Heart left ventricle (tissue), 13 donors: ENCODE data around the gene NLRC5.

Experiments
- CTCF ChIP-seq, 12 donors: fragments of 200-600 bp; sonication (generic) in 4 of 12; IDR thresholded peaks; one replicate each; pipeline versions ENCODE4 v1.5.0 to v1.8.0; 2018 to 2022; ENCODE audit warnings: antibody characterized with exemption in 12 of 12, mild to moderate bottlenecking in 5 of 12
- POLR2A ChIP-seq, 2 donors: fragments of 450-650 bp; IDR thresholded peaks; one replicate each; pipeline ENCODE4 v1.6.1; 2017; ENCODE audit warnings: antibody characterized with exemption in 2 of 2, mild to moderate bottlenecking in 2 of 2, moderate library complexity in 2 of 2
- donor health status: ischemic (EF 13 %, LVEDD 7.1; RV severe dilation, severe dysfunction).
- donor health status: DM: no; HTN: yes; CAD: no.
- donor health status: DM: no; HTN: no; CAD: no.
- donor health status: ischemic (EF 25% LVEDD 6.9; RV normal size, moderate dysfunction).
- donor health status: ischemic (EF 25% LVEDD 5.7; RV mildly dilated, moderate dysfunction).
- donor health status: ischemic (EF 35%, LVEDD 5.7; RV mildly dilated, moderate dysfunction).
- donor health status: nonischemic (EF 11% LVEDD 7.7; RV severe dilation, severe dysfunction).
- donor health status: DM: yes; HTN: yes; CAD: no.
- donor health status: PGD.
- donor health status: ischemic (EF 29% LVEDD 5.4; RV normal size, mild dysfunction).
- donor health status: nonischemic (EF 23%, LVEDD 6.1; RV moderate dilation, normal function).

GRCh38 chr16:56990407-56991286 lies 1.3 kb downstream of the NLRC5 start:
- TF ChIP-seq POLR2A (IDR thresholded peaks at IDR 0.05) (no peak), CTCF (IDR thresholded peaks at IDR 0.05) (no peak)
